HG03575 (cell line): Measurements from ENCODE around the gene FBXO46.
"Not testable (repeated sequence)": the region's sequence is repeated elsewhere in the genome, so short reads cannot be mapped to it uniquely, and the experiment has no call there.

Experiments used
- ATAC-seq: cut with Tn5 transposase; IDR thresholded peaks from one replicate; pipeline ENCODE4 v1.9.1; 2021; ENCODE audit not compliant: unreplicated experiment, insufficient number of reproducible peaks, low FRiP score; ENCODE audit errors: extremely low read depth

Gene FBXO46

GRCh38 chr19:45766869-45767346 is 36.2 kb upstream of the FBXO46 start:
- ATAC-seq = no peak

GRCh38 chr19:45766296-45766868 is 35.7 kb upstream of the FBXO46 start:
- ATAC-seq = no peak

GRCh38 chr19:45765702-45766295 is 35.1 kb upstream of the FBXO46 start:
- no peak for ATAC-seq

GRCh38 chr19:45764945-45765701 is 34.4 kb upstream of the FBXO46 start:
- no peak for ATAC-seq

- ATAC-seq = no peak
These were observed 33.8 kb upstream of the FBXO46 start for GRCh38 chr19:45764475-45764874.

- ATAC-seq = no peak
These were observed 33.1 kb upstream of the FBXO46 start for GRCh38 chr19:45763691-45764294.

- ATAC-seq = no peak
These were observed 32.4 kb upstream of the FBXO46 start for GRCh38 chr19:45762870-45763631.

- ATAC-seq = no peak
These were observed 31.0 kb upstream of the FBXO46 start for GRCh38 chr19:45761714-45762113.

GRCh38 chr19:45758921-45759320 is 28.2 kb upstream of the FBXO46 start:
- no peak for ATAC-seq

- ATAC-seq = no peak
These were observed 27.0 kb upstream of the FBXO46 start for GRCh38 chr19:45757695-45758094.

GRCh38 chr19:45754323-45754722 is 23.6 kb upstream of the FBXO46 start:
- no peak for ATAC-seq

- ATAC-seq = no peak
These were observed 22.9 kb upstream of the FBXO46 start for GRCh38 chr19:45753548-45753947.

- ATAC-seq = no peak
These were observed 21.9 kb upstream of the FBXO46 start for GRCh38 chr19:45752639-45753038.

GRCh38 chr19:45751483-45751882 is 20.8 kb upstream of the FBXO46 start:
- ATAC-seq = not testable (repeated sequence)

GRCh38 chr19:45747513-45747912 is 16.8 kb upstream of the FBXO46 start:
- no peak for ATAC-seq

GRCh38 chr19:45746866-45747265 is 16.2 kb upstream of the FBXO46 start:
- no peak for ATAC-seq

GRCh38 chr19:45745606-45746005 is 14.9 kb upstream of the FBXO46 start:
- ATAC-seq = no peak

- no peak for ATAC-seq
These were observed 12.3 kb upstream of the FBXO46 start for GRCh38 chr19:45742969-45743368.
